HEK293 (cell line): Measurements from ENCODE around the gene ZNF585A.

Source experiments
- FEZF1 ChIP-seq: fragments of 450-650 bp; formaldehyde crosslinking; IDR thresholded peaks from 2 replicates; pipeline ENCODE4 v1.5.1; 2016; ENCODE audit warnings: missing biosample characterization, missing genetic modification characterization
- GLIS2 ChIP-seq: fragments of 450-650 bp; formaldehyde crosslinking; IDR thresholded peaks from 2 replicates; pipeline ENCODE4 v1.5.1; 2016; ENCODE audit warnings: missing biosample characterization, missing genetic modification characterization
- HOXA7 ChIP-seq: sonication (generic); formaldehyde crosslinking; IDR thresholded peaks from 2 replicates; pipeline ENCODE4 v1.8.1; 2022; ENCODE audit warnings: missing genetic modification reagents, borderline replicate concordance
- MEIS1 ChIP-seq: sonication (generic); formaldehyde crosslinking; IDR thresholded peaks from 2 replicates; pipeline ENCODE4 v1.8.1; 2022; ENCODE audit warnings: missing genetic modification reagents, mild to moderate bottlenecking, borderline replicate concordance
- MZF1 ChIP-seq: fragments of 450-650 bp; formaldehyde crosslinking; IDR thresholded peaks from 2 replicates; pipeline ENCODE4 v1.5.1; 2017; ENCODE audit warnings: missing biosample characterization, missing genetic modification characterization, borderline replicate concordance
- REPIN1 ChIP-seq: fragments of 450-650 bp; formaldehyde crosslinking; IDR thresholded peaks from 2 replicates; pipeline ENCODE4 v1.5.1; 2017; ENCODE audit warnings: missing biosample characterization, missing genetic modification characterization, low read depth
- SP2 ChIP-seq: fragments of 450-650 bp; formaldehyde crosslinking; IDR thresholded peaks from 2 replicates; pipeline ENCODE4 v1.5.1; 2016; ENCODE audit warnings: missing biosample characterization, missing genetic modification characterization
- SP3 ChIP-seq: fragments of 450-650 bp; formaldehyde crosslinking; IDR thresholded peaks from 2 replicates; pipeline ENCODE4 v1.5.1; 2016; ENCODE audit warnings: missing biosample characterization, missing genetic modification characterization
- TCF7L2 ChIP-seq: IDR thresholded peaks from 2 replicates; pipeline ENCODE4 v1.6.1; 2011; ENCODE audit warnings: low read depth, mild to moderate bottlenecking, inconsistent platforms, low read length, moderate library complexity, borderline replicate concordance
- ZBTB48 ChIP-seq: fragments of 450-650 bp; formaldehyde crosslinking; IDR thresholded peaks from 2 replicates; pipeline ENCODE4 v1.5.1; 2016; ENCODE audit warnings: missing biosample characterization, missing genetic modification characterization
- ZBTB8A ChIP-seq: fragments of 450-650 bp; formaldehyde crosslinking; IDR thresholded peaks from 2 replicates; pipeline ENCODE4 v1.5.1; 2016; ENCODE audit warnings: missing biosample characterization, missing genetic modification characterization
- ZEB2 ChIP-seq: fragments of 450-650 bp; formaldehyde crosslinking; IDR thresholded peaks from 2 replicates; pipeline ENCODE4 v1.5.1; 2016; ENCODE audit warnings: missing biosample characterization, missing genetic modification characterization
- ZFHX2 ChIP-seq: fragments of 450-650 bp; formaldehyde crosslinking; conservative IDR thresholded peaks from 2 replicates; pipeline ENCODE4 v1.5.1; 2016; ENCODE audit warnings: missing biosample characterization, missing genetic modification characterization
- ZFP41 ChIP-seq: fragments of 450-650 bp; formaldehyde crosslinking; IDR thresholded peaks from 2 replicates; pipeline ENCODE4 v1.5.1; 2016; ENCODE audit warnings: missing biosample characterization, missing genetic modification characterization, borderline replicate concordance
- ZFP69B ChIP-seq: fragments of 450-650 bp; formaldehyde crosslinking; IDR thresholded peaks from 2 replicates; pipeline ENCODE4 v1.5.1; 2016; ENCODE audit warnings: missing biosample characterization, missing genetic modification characterization
- ZNF133 ChIP-seq: fragments of 450-650 bp; formaldehyde crosslinking; IDR thresholded peaks from 2 replicates; pipeline ENCODE4 v1.5.1; 2016; ENCODE audit warnings: missing biosample characterization, missing genetic modification characterization
- ZNF146 ChIP-seq: fragments of 450-650 bp; formaldehyde crosslinking; IDR thresholded peaks from 2 replicates; pipeline ENCODE4 v1.5.1; 2016; ENCODE audit warnings: missing biosample characterization, missing genetic modification characterization
- ZNF155 ChIP-seq: fragments of 450-650 bp; formaldehyde crosslinking; IDR thresholded peaks from 2 replicates; pipeline ENCODE4 v1.5.1; 2016; ENCODE audit warnings: missing biosample characterization, missing genetic modification characterization
- ZNF18 ChIP-seq: fragments of 450-650 bp; formaldehyde crosslinking; IDR thresholded peaks from 2 replicates; pipeline ENCODE4 v1.5.1; 2016; ENCODE audit warnings: missing biosample characterization, missing genetic modification characterization
- ZNF19 ChIP-seq: fragments of 450-650 bp; formaldehyde crosslinking; IDR thresholded peaks from 2 replicates; pipeline ENCODE4; 2016; ENCODE audit warnings: missing biosample characterization, missing genetic modification characterization, low read depth
- ZNF362 ChIP-seq: fragments of 450-650 bp; formaldehyde crosslinking; IDR thresholded peaks from 2 replicates; pipeline ENCODE4 v1.5.1; 2016; ENCODE audit warnings: missing biosample characterization, missing genetic modification characterization
- ZNF416 ChIP-seq: fragments of 450-650 bp; formaldehyde crosslinking; IDR thresholded peaks from 2 replicates; pipeline ENCODE4 v1.5.1; 2016; ENCODE audit warnings: missing biosample characterization, missing genetic modification characterization
- ZNF449 ChIP-seq: fragments of 450-650 bp; formaldehyde crosslinking; IDR thresholded peaks from 2 replicates; pipeline ENCODE4 v1.5.1; 2017; ENCODE audit warnings: missing biosample characterization, mild to moderate bottlenecking, missing genetic modification characterization, moderate library complexity
- ZNF521 ChIP-seq: fragments of 450-650 bp; formaldehyde crosslinking; IDR thresholded peaks from 2 replicates; pipeline ENCODE4 v1.5.1; 2017; ENCODE audit warnings: missing biosample characterization, mild to moderate bottlenecking, missing genetic modification characterization
- ZNF548 ChIP-seq: fragments of 450-650 bp; formaldehyde crosslinking; IDR thresholded peaks from 2 replicates; pipeline ENCODE4 v1.5.1; 2016; ENCODE audit warnings: missing biosample characterization, missing genetic modification characterization
- ZNF549 ChIP-seq: fragments of 450-650 bp; IDR thresholded peaks from 2 replicates; pipeline ENCODE4 v1.5.1; 2018; ENCODE audit warnings: missing biosample characterization, missing genetic modification characterization, mild to moderate bottlenecking, inconsistent platforms, moderate library complexity
- ZNF571 ChIP-seq: fragments of 450-650 bp; formaldehyde crosslinking; IDR thresholded peaks from 2 replicates; pipeline ENCODE4 v1.5.0; 2017; ENCODE audit warnings: missing biosample characterization, missing genetic modification characterization
- ZNF610 ChIP-seq: fragments of 450-650 bp; formaldehyde crosslinking; IDR thresholded peaks from 2 replicates; pipeline ENCODE4 v1.5.1; 2016; ENCODE audit warnings: missing biosample characterization, missing genetic modification characterization, borderline replicate concordance
- ZNF645 ChIP-seq: fragments of 450-650 bp; formaldehyde crosslinking; IDR thresholded peaks from 2 replicates; pipeline ENCODE4; 2016; ENCODE audit warnings: missing biosample characterization, missing genetic modification characterization
- ZNF692 ChIP-seq: fragments of 450-650 bp; formaldehyde crosslinking; IDR thresholded peaks from 2 replicates; pipeline ENCODE4 v1.5.1; 2016; ENCODE audit warnings: missing biosample characterization, missing genetic modification characterization
- ZNF830 ChIP-seq: fragments of 450-650 bp; IDR thresholded peaks from 2 replicates; pipeline ENCODE4 v1.5.0; 2018; ENCODE audit warnings: missing biosample characterization, missing genetic modification characterization, low read depth, mild to moderate bottlenecking, moderate library complexity
- ZNF843 ChIP-seq: fragments of 450-650 bp; formaldehyde crosslinking; IDR thresholded peaks from 2 replicates; pipeline ENCODE4 v1.5.1; 2016; ENCODE audit warnings: missing biosample characterization, missing genetic modification characterization
- ZSCAN30 ChIP-seq: fragments of 450-650 bp; IDR thresholded peaks from 2 replicates; pipeline ENCODE4 v1.5.1; 2018; ENCODE audit warnings: missing biosample characterization, mild to moderate bottlenecking, missing genetic modification characterization, moderate library complexity

The ZNF585A gene

GRCh38 chr19:37217775-37218591 is 45.5 kb upstream of the ZNF585A start, which contains the start of gene ZNF383 (continued):
- TF ChIP-seq ZNF18 (peak; percentile 88), TCF7L2 (no peak), ZNF449 (peak; percentile 98), ZNF830 (tag by site-specific recombination) (no peak), ZNF155 (tag by site-specific recombination) (no peak; the same call in 1 of the 2 replicates), MZF1 (tag by site-specific recombination) (no peak), ZNF692 (peak; percentile 96), ZNF362 (tag by site-specific recombination) (peak; percentile 92), ZNF549 (no peak), ZFHX2 (peak; percentile 99), ZNF19 (tag by site-specific recombination) (no peak), ZNF610 (tag by site-specific recombination) (peak; percentile 96), ZFP41 (tag by site-specific recombination) (no peak; the same call in 1 of the 2 replicates), ZFP69B (tag by site-specific recombination) (peak; percentile 96), GLIS2 (peak; percentile 43; the same call in 1 of the 2 replicates), ZNF843 (tag by site-specific recombination) (peak; percentile 85; the same call in 1 of the 2 replicates), MEIS1 (no peak), ZNF548 (peak; percentile 74; the same call in 1 of the 2 replicates), HOXA7 (CRISPR knock-in tag) (no peak), ZNF645 (tag by site-specific recombination) (no peak), ZNF133 (tag by site-specific recombination) (peak; percentile 74), ZBTB48 (tag by site-specific recombination) (peak; percentile 91), REPIN1 (tag by site-specific recombination) (peak; percentile 81; the same call in 1 of the 2 replicates), ZBTB8A (tag by site-specific recombination) (peak; percentile 83), ZNF146 (tag by site-specific recombination) (peak; percentile 54), ZNF521 (tag by site-specific recombination) (no peak), SP3 (peak; percentile 96), ZNF416 (tag by site-specific recombination) (peak; percentile 77; the same call in 1 of the 2 replicates), SP2 (tag by site-specific recombination) (peak; percentile 88), ZSCAN30 (tag by site-specific recombination) (peak; percentile 93), FEZF1 (tag by site-specific recombination) (no peak), ZEB2 (peak; percentile 76), ZNF571 (tag by site-specific recombination) (no peak)
